OCI-LY7 (cell line): ENCODE data around the gene GPD1.

ENCODE experiments used
- CTCF ChIP-seq: fragments of 200-600 bp; sonication (generic); conservative IDR thresholded peaks from 2 replicates; pipeline ENCODE4 v1.5.1; 2014; ENCODE audit warnings: mild to moderate bottlenecking, antibody characterized with exemption, low read length, moderate library complexity, mixed read lengths
- EZH2phosphoT487 ChIP-seq: fragments of 200-600 bp; sonication (generic); IDR thresholded peaks from 2 replicates; pipeline ENCODE4 v1.6.1; 2018; ENCODE audit warnings: low read depth, borderline replicate concordance, mild to moderate bottlenecking, mixed run types, antibody characterized with exemption, low read length, moderate library complexity, mixed read lengths

DNA sequence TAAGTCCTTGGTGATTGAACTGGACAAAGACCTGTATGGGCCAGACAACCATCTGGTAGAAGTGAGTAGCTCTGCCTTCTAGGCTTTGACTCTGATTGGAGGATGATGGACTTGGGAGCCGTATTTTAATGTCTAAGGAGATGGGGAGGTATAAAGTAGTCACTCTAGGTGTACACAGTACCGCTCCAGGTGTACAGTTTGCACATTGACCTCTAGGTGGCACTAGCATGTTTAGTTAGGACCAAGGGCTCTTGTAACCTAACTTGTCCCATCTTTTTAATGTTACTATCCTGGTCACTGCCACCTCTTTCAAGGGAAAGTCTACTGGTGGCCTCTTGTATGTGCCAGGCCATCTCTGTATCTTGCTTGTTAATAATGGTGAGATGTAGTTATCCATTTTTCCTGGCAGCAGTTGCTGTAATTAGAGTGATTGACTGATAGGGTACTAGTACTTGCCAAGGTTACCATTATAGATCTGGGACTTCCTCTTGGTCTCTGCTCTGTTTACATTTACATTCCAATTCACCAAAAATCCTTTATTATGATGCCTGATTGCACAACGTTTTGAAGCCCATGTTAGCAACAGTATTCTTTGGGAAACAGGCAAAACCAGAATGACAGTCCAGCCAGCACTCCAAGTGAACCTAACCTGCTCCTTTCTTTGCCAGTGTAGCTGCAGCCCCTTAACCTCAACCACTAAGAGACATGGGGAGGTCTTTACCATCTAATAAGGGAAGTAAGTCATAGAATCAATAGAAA lies 15.1 kb upstream of the GPD1 start:
- peak; percentile 99 for TF ChIP-seq CTCF
- TF ChIP-seq EZH2phosphoT487: no peak
